HG03565 (cell line): Measurements from ENCODE around the gene CDC34.
A peak's percentile ranks its signal among the peaks of the same experiment; 100 is the strongest.

ENCODE experiments used
- ATAC-seq: cut with Tn5 transposase; IDR thresholded peaks from one replicate; pipeline ENCODE4 v1.9.1; 2021; ENCODE audit warnings: mild to moderate bottlenecking, moderate library complexity; ENCODE audit not compliant: unreplicated experiment

Gene CDC34

DNA sequence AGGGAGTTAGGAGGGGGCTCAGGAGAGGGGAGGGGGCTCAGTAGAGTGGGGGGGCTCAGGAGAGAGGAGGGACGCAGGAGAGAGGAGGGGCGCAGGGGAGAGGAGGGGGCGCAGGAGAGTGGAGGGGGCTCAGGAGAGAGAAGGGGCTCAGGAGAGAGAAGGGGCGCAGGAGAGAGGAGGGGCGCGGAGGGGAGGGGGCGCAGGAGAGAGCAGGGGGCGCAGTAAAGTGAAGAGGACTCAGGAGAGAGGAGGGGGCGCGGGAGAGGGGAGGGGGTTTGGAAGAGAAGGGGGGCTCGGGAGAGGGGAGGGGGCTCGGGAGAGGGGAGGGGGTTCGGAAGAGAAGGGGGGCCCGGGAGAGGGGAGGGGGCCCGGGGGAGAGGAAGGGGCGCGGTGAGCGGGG, 34.6 kb upstream of the CDC34 start:
- no peak for ATAC-seq

GRCh38 chr19:497491-497868, 34.1 kb upstream of the CDC34 start:
- no peak for ATAC-seq

DNA sequence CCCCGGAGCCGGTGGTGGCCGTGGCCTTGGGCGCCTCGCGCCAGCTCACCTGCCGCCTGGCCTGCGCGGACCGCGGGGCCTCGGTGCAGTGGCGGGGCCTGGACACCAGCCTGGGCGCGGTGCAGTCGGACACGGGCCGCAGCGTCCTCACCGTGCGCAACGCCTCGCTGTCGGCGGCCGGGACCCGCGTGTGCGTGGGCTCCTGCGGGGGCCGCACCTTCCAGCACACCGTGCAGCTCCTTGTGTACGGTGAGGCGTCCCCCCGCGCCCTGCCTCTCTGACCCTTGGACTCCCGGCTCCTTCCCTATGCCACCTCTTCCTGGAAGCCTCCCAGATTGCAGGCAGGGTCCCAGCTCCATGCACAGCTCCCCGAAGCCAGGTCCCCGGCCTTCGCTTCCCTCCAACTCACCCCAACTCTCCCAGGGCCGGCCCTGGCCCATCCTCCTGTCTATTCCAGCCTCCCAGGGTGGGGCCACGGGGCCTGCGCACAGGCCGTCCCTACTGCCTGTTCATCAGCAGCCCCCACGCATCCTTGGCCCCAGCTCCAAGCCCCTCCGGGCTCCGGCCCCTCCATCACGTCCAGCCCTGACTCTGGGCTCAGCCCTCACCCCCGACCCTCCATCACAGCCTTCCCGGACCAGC, 33.6 kb upstream of the CDC34 start:
- ATAC-seq: no peak

- ATAC-seq: no peak
These were observed 33.1 kb upstream of the CDC34 start for GRCh38 chr19:498511-498891.

- ATAC-seq: no peak
These were observed 32.5 kb upstream of the CDC34 start for GRCh38 chr19:498977-499623.

- no peak for ATAC-seq
These were observed 29.9 kb upstream of the CDC34 start for GRCh38 chr19:501646-502045.

- ATAC-seq: no peak
These were observed 26.9 kb upstream of the CDC34 start for GRCh38 chr19:504616-505015.

DNA sequence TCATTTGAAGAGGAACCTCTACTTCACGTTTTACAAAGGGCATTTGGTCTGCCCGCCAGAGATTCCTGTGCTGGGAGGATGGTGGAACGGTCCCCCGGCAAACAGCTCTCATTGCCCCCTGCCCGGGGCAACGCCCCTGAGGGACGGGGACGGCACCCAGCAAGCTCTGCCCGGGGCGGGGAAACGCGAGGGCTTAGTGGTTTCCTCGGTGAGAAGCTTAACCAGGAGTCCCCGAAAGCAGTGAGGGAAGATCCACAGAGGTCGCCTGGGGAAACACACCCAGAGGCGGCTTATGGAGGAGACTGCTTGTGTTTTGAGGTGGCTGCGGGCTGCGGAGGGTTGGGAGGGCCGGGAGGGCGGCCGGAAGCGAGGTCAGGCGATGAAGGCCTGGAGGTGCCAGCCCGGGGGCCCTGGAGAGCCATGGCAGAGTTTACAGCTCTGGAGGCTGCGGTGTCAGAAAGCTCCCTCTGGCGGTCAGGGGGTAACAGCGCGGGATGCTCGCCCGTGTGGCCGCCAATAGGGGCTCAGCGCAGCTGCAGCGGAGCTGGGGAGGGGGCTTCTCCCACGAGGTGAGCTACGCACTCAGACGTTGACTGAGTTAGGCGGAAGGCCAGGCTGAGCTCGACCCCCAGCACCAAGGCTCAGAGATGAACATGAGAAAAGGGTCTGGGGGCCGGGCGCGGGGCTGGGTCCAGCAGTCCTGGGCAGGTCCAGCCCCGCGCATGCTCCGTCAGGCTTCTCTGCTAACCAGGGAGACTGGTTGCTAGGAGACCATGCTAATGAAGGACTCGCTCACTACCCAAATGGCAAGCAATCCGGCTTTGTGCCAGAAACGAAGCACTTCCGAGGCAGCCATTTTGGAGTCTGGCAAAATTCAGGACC, 24.9 kb upstream of the CDC34 start:
- peak; percentile 50 for ATAC-seq

- ATAC-seq: peak; percentile 38
These were observed 24.0 kb upstream of the CDC34 start, which contains the start of gene TPGS1 for GRCh38 chr19:507286-508203. Gene TPGS1 (plus strand): TSS chr19:507497. CDS start chr19:507507, 10 bp downstream.

- ATAC-seq: no peak
These were observed 23.1 kb upstream of the CDC34 start for GRCh38 chr19:508204-509150.

DNA sequence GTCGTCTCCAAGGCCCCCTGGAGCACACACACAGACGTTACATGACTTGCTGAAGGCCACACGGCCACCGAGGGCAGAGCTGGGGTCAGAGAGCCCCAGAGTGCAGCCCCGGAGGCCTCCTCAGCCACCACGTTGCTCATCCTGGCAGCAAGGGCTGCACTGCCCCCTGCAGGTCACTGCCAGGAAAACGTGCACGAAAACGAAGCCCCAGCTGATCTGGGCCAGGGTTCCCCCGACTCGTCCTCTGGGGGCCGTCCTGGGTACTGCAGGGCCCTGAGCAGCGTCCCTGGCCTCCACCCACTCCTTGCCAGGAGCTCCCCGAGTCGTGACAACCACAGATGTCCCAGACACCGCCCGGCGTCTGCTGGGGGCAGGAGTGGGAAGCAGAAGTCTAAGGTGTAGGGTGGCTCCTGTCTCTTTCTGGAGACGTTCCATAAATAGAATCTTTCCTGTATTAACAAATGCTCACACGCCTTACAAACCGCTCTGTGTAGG, 20.9 kb upstream of the CDC34 start:
- ATAC-seq: peak; percentile 28

GRCh38 chr19:511101-511851, 20.3 kb upstream of the CDC34 start:
- no peak for ATAC-seq

- ATAC-seq: no peak
These were observed 18.8 kb upstream of the CDC34 start for GRCh38 chr19:512547-513365.

DNA sequence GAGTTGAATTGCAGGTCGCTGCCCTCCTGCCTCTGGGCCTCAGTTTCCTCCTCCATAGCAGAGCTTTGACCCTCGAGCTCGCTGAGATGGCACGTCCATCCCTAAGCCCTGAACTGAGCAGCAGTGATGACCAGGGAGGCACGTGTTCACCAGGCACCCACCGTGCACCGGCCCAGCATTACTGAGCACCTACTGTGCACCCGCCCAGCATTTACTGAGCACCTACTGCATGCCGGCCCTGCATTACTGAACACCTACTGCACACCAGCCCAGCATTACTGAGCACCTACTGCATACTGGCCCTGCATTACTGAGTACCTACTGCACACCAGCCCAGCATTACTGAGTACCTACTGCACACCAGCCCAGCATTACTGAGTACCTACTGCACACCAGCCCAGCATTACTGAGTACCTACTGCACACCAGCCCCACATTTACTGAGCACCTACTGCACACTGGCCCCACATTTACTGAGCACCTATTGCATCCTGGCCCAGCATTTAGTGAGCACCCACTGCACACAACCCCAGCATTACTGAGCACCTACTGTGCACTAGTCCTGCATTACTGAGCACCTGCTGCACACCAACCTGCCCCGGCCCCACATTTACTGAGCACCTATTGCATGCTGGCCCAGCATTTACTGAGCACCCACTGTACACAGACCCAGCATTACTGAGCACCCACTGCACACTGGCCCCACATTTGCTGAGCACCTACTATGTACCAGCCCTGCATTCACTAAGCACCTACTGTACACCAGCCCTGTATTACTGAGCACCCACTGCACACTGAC, 18.0 kb upstream of the CDC34 start:
- no peak for ATAC-seq

- ATAC-seq: no peak
These were observed 17.3 kb upstream of the CDC34 start for GRCh38 chr19:514166-514663.

DNA sequence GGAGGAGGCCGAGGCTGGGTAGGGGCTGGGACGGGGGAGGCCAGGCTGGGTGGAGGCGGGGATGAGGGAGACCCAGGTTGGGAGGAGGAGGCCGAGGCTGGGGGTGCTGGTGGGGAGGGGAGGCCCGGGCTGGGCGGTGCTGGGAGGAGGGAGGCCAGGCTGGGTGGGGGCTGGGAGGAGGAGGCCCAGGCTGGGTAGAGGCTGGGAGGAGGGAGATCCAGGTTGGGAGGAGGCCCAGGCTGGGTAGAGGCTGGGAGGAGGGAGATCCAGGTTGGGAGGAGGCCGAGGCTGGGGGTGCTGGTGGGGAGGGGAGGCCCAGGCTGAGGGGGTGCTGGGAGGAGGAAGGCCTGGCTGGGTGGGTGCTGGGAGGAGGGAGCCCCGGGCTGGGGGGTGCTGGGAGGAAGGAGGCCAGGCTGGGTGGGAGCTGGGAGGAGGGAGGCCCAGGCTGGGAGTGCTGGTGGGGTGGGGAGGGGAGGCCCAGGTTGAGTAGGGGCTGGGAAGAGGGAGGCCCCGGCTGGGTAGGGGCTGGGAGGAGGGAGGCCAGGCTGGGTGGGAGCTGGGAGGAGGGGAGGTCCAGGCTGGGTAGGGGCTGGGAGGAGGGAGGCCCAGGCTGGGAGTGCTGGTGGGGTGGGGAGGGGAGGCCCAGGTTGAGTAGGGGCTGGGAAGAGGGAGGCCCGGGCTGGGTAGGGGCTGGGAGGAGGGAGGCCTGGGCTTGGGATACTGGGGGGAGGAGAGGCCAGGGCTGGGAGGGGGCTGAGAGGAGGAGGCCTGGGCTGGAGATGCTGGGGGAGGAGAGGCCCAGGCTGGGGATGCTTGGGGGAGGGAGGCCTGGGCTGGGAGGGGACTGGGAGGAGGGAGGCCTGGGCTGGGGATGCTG, 13.6 kb upstream of the CDC34 start:
- ATAC-seq: no peak
